Suprapubic skin (tissue), 4 donors: Measurements from ENCODE around the gene PRKCE. TPM values are rescaled to one million over a fixed set of nuclear protein-coding genes. Genes with fewer than 3 reads are reported as not detected.
"Not testable (repeated sequence)": the region's sequence is repeated elsewhere in the genome, so short reads cannot be mapped to it uniquely, and the experiment has no call there.

Source experiments
- DNase-seq, 2 donors: peaks; one replicate each; pipeline ENCODE4 v3.0.0-alpha.2; 2019; ENCODE audit warnings: low spot score in 2 of 2
- H3K27ac ChIP-seq: fragments of 200-600 bp; sonication (generic); one replicate; pipeline ENCODE4 v1.5.1; 2019
- H3K27me3 ChIP-seq: fragments of 200-600 bp; sonication (generic); one replicate; pipeline ENCODE4 v1.5.1; 2019
- H3K36me3 ChIP-seq: fragments of 200-600 bp; sonication (generic); one replicate; pipeline ENCODE4 v1.5.1; 2019
- H3K4me1 ChIP-seq: fragments of 200-600 bp; sonication (generic); one replicate; pipeline ENCODE4 v1.5.1; 2019
- H3K4me3 ChIP-seq: fragments of 200-600 bp; sonication (generic); one replicate; pipeline ENCODE4 v1.5.1; 2019; ENCODE audit warnings: mild to moderate bottlenecking
- H3K9me3 ChIP-seq: fragments of 200-600 bp; sonication (generic); one replicate; pipeline ENCODE4 v1.5.1; 2019
- EP300 ChIP-seq: sonication (generic); formaldehyde crosslinking; IDR thresholded peaks from one replicate; pipeline ENCODE4 v1.6.1; 2017; ENCODE audit warnings: antibody characterized with exemption
- POLR2A ChIP-seq, 2 donors: fragments of 450-650 bp; IDR thresholded peaks; one replicate each; pipeline ENCODE4 v1.6.1; 2017; ENCODE audit warnings: antibody characterized with exemption in 2 of 2, mild to moderate bottlenecking in 2 of 2, moderate library complexity in 2 of 2
- POLR2AphosphoS5 ChIP-seq, 3 donors: sonication (generic); formaldehyde crosslinking; IDR thresholded peaks; one replicate each; pipeline ENCODE4 v1.6.1; 2017; ENCODE audit warnings: antibody characterized with exemption in 3 of 3
- WGBS: methylation state at CpG from one replicate; pipeline ENCODE4 v1.1.5; 2018; 5-methylcytosine and 5-hydroxymethylcytosine counted together
- total RNA-seq, 4 donors: library from RNA; depleted of rRNA; stranded (reverse); fragments of >200 nt; gene quantifications; one replicate each; pipeline ENCODE4 v1.1.0, GENCODE V29; 2016
- TF ChIP-seq, protein P1 (sequence below), 2 donors: fragments of 200-600 bp in 1 of 2; fragments of 450-650 bp in 1 of 2; sonication (generic) in 1 of 2; IDR thresholded peaks; one replicate each; pipeline ENCODE4 v1.5.1; 2016 to 2019; ENCODE audit warnings: antibody characterized with exemption in 2 of 2, mild to moderate bottlenecking in 1 of 2, moderate library complexity in 1 of 2

Gene PRKCE
- total RNA-seq, 4 donors from 2014 or later: 7.9 to 18.3 (median 12.5) TPM

GRCh38 chr2:45713591-45713990 lies 62.1 kb downstream of the PRKCE start:
- no peaks in the 10 kb centered on the region for H3K27me3 ChIP-seq
- no peaks in the 10 kb centered on the region for H3K9me3 ChIP-seq
- H3K36me3 ChIP-seq: no peaks in the 10 kb centered on the region
- DNase-seq: no peak
- H3K4me1 ChIP-seq: peaks cover 8% of the 10 kb centered on the region
- H3K4me3 ChIP-seq: no peak overlapping the region
- TF ChIP-seq EP300 (no peak), POLR2AphosphoS5 (IDR thresholded peaks at IDR 0.05) (no peak), POLR2A (IDR thresholded peaks at IDR 0.05) (no peak)
- TF ChIP-seq, protein P1, sequence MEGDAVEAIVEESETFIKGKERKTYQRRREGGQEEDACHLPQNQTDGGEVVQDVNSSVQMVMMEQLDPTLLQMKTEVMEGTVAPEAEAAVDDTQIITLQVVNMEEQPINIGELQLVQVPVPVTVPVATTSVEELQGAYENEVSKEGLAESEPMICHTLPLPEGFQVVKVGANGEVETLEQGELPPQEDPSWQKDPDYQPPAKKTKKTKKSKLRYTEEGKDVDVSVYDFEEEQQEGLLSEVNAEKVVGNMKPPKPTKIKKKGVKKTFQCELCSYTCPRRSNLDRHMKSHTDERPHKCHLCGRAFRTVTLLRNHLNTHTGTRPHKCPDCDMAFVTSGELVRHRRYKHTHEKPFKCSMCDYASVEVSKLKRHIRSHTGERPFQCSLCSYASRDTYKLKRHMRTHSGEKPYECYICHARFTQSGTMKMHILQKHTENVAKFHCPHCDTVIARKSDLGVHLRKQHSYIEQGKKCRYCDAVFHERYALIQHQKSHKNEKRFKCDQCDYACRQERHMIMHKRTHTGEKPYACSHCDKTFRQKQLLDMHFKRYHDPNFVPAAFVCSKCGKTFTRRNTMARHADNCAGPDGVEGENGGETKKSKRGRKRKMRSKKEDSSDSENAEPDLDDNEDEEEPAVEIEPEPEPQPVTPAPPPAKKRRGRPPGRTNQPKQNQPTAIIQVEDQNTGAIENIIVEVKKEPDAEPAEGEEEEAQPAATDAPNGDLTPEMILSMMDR (IDR thresholded peaks at IDR 0.05): no peak
- H3K27ac ChIP-seq: no peak overlapping the region

DNA sequence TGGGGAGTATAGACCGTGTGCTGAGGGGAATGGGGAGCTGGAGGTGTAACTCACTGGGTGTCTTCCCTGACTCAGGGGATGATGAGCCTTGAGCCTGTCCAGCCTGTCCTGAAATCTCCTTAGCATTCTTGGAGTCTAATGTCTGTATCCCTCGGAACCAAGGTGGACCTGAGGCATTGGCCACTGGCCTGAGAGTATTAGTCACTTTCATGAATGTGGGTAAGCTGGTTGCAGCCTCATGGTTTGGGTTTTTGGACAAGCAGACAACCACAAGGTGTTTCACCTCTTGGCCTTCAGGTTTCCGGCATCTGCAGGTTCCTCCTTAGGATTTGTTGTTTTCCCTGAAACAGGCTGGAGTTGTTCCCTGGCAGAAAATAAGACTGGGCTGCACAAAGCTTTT lies 63.2 kb downstream of the PRKCE start:
- no peak for DNase-seq
- Histone ChIP-seq H3K27me3 (no peaks in the 10 kb centered on the region), H3K4me3 (no peak overlapping the region), H3K4me1 (peaks cover 15% of the 10 kb centered on the region), H3K36me3 (no peaks in the 10 kb centered on the region), H3K9me3 (no peaks in the 10 kb centered on the region), H3K27ac (no peak overlapping the region)
- WGBS: 88% methylated on average over 3 of the region's 3 CpGs
- TF ChIP-seq, protein P1 (IDR thresholded peaks at IDR 0.05): no peak
- TF ChIP-seq POLR2AphosphoS5 (IDR thresholded peaks at IDR 0.05) (no peak), POLR2A (IDR thresholded peaks at IDR 0.05) (no peak), EP300 (no peak)

- no peaks in the 10 kb centered on the region for H3K9me3 ChIP-seq
- no peaks in the 10 kb centered on the region for H3K36me3 ChIP-seq
- no peaks in the 10 kb centered on the region for H3K27me3 ChIP-seq
- no peak overlapping the region for H3K27ac ChIP-seq
- WGBS: 92% methylated on average over 5 of the region's 5 CpGs
- no peak overlapping the region for H3K4me3 ChIP-seq
- DNase-seq: no peak
- TF ChIP-seq, protein P1 (IDR thresholded peaks at IDR 0.05): no peak
- TF ChIP-seq POLR2A (IDR thresholded peaks at IDR 0.05) (no peak), EP300 (no peak), POLR2AphosphoS5 (IDR thresholded peaks at IDR 0.05) (no peak)
- H3K4me1 ChIP-seq: peaks cover 16% of the 10 kb centered on the region
These were observed 64.3 kb downstream of the PRKCE start for GRCh38 chr2:45715601-45716379.

- not testable (repeated sequence) for H3K27ac ChIP-seq, H3K9me3 ChIP-seq, DNase-seq, H3K36me3 ChIP-seq, H3K4me3 ChIP-seq, H3K27me3 ChIP-seq
- peaks cover 23% of the 10 kb centered on the region for H3K4me1 ChIP-seq
- WGBS: 88% methylated on average over 1 of the region's 1 CpG
These were observed 65.0 kb downstream of the PRKCE start for GRCh38 chr2:45716432-45716831.

DNA sequence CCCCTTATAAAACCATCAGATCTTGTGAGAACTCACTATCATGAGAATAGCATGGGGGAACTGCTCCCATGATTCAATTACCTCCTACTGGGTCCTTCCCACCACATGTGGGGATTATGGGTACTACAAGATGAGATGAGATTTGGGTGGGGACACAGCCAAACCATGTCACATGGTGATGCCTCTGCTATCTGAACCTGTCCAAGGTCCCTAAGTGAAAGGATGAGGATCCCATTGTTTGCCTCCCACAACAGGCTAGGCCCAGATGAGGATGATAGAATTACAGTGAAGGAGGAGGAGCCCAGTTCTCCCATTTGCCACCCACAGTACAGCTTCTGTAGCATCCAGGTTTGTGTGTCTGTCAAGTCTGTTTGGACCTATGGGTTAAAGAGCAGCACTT lies 65.4 kb downstream of the PRKCE start:
- Histone ChIP-seq H3K4me1 (peaks cover 24% of the 10 kb centered on the region), H3K4me3 (no peak overlapping the region), H3K9me3 (no peaks in the 10 kb centered on the region), H3K27me3 (no peaks in the 10 kb centered on the region), H3K27ac (no peak overlapping the region), H3K36me3 (no peaks in the 10 kb centered on the region)
- DNase-seq: no peak
- TF ChIP-seq POLR2AphosphoS5 (IDR thresholded peaks at IDR 0.05) (no peak), POLR2A (IDR thresholded peaks at IDR 0.05) (no peak), EP300 (no peak)
- TF ChIP-seq, protein P1 (IDR thresholded peaks at IDR 0.05): no peak

GRCh38 chr2:45720210-45720609 lies 68.7 kb downstream of the PRKCE start:
- H3K4me3 ChIP-seq: no peak overlapping the region
- TF ChIP-seq, protein P1 (IDR thresholded peaks at IDR 0.05): no peak
- TF ChIP-seq POLR2A (IDR thresholded peaks at IDR 0.05): no peak
- H3K27me3 ChIP-seq: no peaks in the 10 kb centered on the region
- no peaks in the 10 kb centered on the region for H3K36me3 ChIP-seq
- H3K4me1 ChIP-seq: peaks cover 31% of the 10 kb centered on the region
- no peaks in the 10 kb centered on the region for H3K9me3 ChIP-seq
- H3K27ac ChIP-seq: no peak overlapping the region
- no peak for DNase-seq
- WGBS: 93% methylated on average over 6 of the region's 6 CpGs
